Activated CD4-positive, alpha-beta T cell treated with anti-CD3 and anti-CD28 coated beads, Interleukin-2, amount 10 ng/mL, durations not matched to agents 24 days and 14 days (primary cell): Measurements from ENCODE around the gene EXOSC9. TPM values are rescaled to one million over a fixed set of nuclear protein-coding genes. Genes with fewer than 3 reads are reported as not detected.
A peak's percentile ranks its signal among the peaks of the same experiment; 100 is the strongest.

Experiments used
- DNase-seq: peaks from one replicate; pipeline ENCODE4 v3.0.0; 2022
- H3K27ac Mint-ChIP-seq: one replicate; pipeline ENCODE4 v1.8.0; 2022; ENCODE audit warnings: mild to moderate bottlenecking, mixed read lengths
- H3K27me3 Mint-ChIP-seq: one replicate; pipeline ENCODE4 v1.8.0; 2022; ENCODE audit warnings: mixed read lengths
- H3K36me3 Mint-ChIP-seq: one replicate; pipeline ENCODE4 v1.8.0; 2022; ENCODE audit warnings: low read depth, mild to moderate bottlenecking, mixed read lengths
- H3K4me1 Mint-ChIP-seq: one replicate; pipeline ENCODE4 v1.8.0; 2021; ENCODE audit warnings: mixed read lengths
- H3K4me3 Mint-ChIP-seq: one replicate; pipeline ENCODE4 v1.8.0; 2022; ENCODE audit warnings: mild to moderate bottlenecking, moderate library complexity, mixed read lengths
- H3K9me3 Mint-ChIP-seq: one replicate; pipeline ENCODE4 v1.8.0; 2021; ENCODE audit warnings: mixed read lengths
- intact Hi-C: fragments of 100-400 bp; cut with micrococcal nuclease; formaldehyde crosslinking; loops from one replicate; pipeline ENCODE4 v1.15.1; 2023
- total RNA-seq: library from RNA; stranded (reverse); gene quantifications from 2 replicates; pipeline ENCODE4 v1.2.3, GENCODE V29; 2022

EXOSC9 gene
- total RNA-seq, 1 donor from 2014 or later: 76.9 TPM

GRCh38 chr4:121822796-121823504 lies 21.8 kb downstream of the EXOSC9 start:
- intact Hi-C loops: loop anchor here (1.0 to 5.0 kb wide), 4 partner anchors 22 to 754 kb away; partner anchors contain the start of genes ANXA5, EXOSC9 and IL2
- no peaks in the 10 kb centered on the region for H3K9me3 Mint-ChIP-seq
- peaks cover 39% of the 10 kb centered on the region for H3K36me3 Mint-ChIP-seq
- peak overlapping the region; percentile 98 for H3K4me3 Mint-ChIP-seq
- peaks cover 36% of the 10 kb centered on the region for H3K4me1 Mint-ChIP-seq
- peak; percentile 88 for DNase-seq
- no peaks in the 10 kb centered on the region for H3K27me3 Mint-ChIP-seq
- H3K27ac Mint-ChIP-seq: peak overlapping the region; percentile 97

- DNase-seq: peak; percentile 99
- Mint-ChIP-seq H3K27me3 (no peaks in the 10 kb centered on the region), H3K4me1 (peaks cover 31% of the 10 kb centered on the region), H3K36me3 (peaks cover 32% of the 10 kb centered on the region), H3K4me3 (peak within 1 kb of the TSS; percentile 98), H3K27ac (peak within 1 kb of the TSS; percentile 97), H3K9me3 (no peaks in the 10 kb centered on the region)
- intact Hi-C loops: loop anchor here (1.0 to 5.0 kb wide), 6 partner anchors 22 to 754 kb away; partner anchors contain the start of genes ANXA5, BBS7, BLTP1 and EXOSC9
Observed at GRCh38 chr4:121823505-121824170, 22.5 kb downstream of the EXOSC9 start, which contains the start of gene CCNA2. CCNA2 (minus strand) TSS chr4:121823883; CDS start chr4:121823628, 255 bp downstream.

GRCh38 chr4:121824171-121824527 lies 23.0 kb downstream of the EXOSC9 start:
- intact Hi-C loops: loop anchor here (1.0 to 5.0 kb wide), 4 partner anchors 46 to 753 kb away; partner anchors contain the start of genes BBS7, BLTP1 and IL2
- DNase-seq: no peak
- Mint-ChIP-seq H3K9me3 (no peaks in the 10 kb centered on the region), H3K27ac (peak overlapping the region; percentile 97), H3K36me3 (peaks cover 27% of the 10 kb centered on the region), H3K4me1 (peaks cover 27% of the 10 kb centered on the region), H3K4me3 (peak overlapping the region; percentile 98), H3K27me3 (no peaks in the 10 kb centered on the region)

GRCh38 chr4:121824950-121825349 lies 23.8 kb downstream of the EXOSC9 start:
- peaks cover 25% of the 10 kb centered on the region for H3K4me1 Mint-ChIP-seq
- no peak for DNase-seq
- H3K9me3 Mint-ChIP-seq: no peaks in the 10 kb centered on the region
- intact Hi-C loops: loop anchor here (1.0 to 5.0 kb wide), 4 partner anchors 45 to 752 kb away; partner anchors contain the start of genes BBS7, BLTP1 and IL2
- H3K27ac Mint-ChIP-seq: no peak overlapping the region
- H3K27me3 Mint-ChIP-seq: no peaks in the 10 kb centered on the region
- H3K36me3 Mint-ChIP-seq: peaks cover 22% of the 10 kb centered on the region
- peak overlapping the region; percentile 28 for H3K4me3 Mint-ChIP-seq

- Mint-ChIP-seq H3K36me3 (peaks cover 8% of the 10 kb centered on the region), H3K4me1 (peaks cover 9% of the 10 kb centered on the region), H3K27me3 (no peaks in the 10 kb centered on the region), H3K4me3 (no peak overlapping the region), H3K27ac (no peak overlapping the region), H3K9me3 (no peaks in the 10 kb centered on the region)
- no peak for DNase-seq
- intact Hi-C loops: no loop called here
Observed at GRCh38 chr4:121827853-121828252, 26.7 kb downstream of the EXOSC9 start.

GRCh38 chr4:121829511-121829910 lies 28.4 kb downstream of the EXOSC9 start:
- DNase-seq: no peak
- no peak overlapping the region for H3K27ac Mint-ChIP-seq
- intact Hi-C loops: no loop called here
- peaks cover 4% of the 10 kb centered on the region for H3K4me1 Mint-ChIP-seq
- no peaks in the 10 kb centered on the region for H3K27me3 Mint-ChIP-seq
- H3K4me3 Mint-ChIP-seq: no peak overlapping the region
- no peaks in the 10 kb centered on the region for H3K9me3 Mint-ChIP-seq
- H3K36me3 Mint-ChIP-seq: peaks cover 8% of the 10 kb centered on the region

- Mint-ChIP-seq H3K36me3 (peaks cover 26% of the 10 kb centered on the region), H3K27ac (no peak overlapping the region), H3K27me3 (no peaks in the 10 kb centered on the region), H3K4me3 (no peak overlapping the region), H3K9me3 (no peaks in the 10 kb centered on the region), H3K4me1 (no peaks in the 10 kb centered on the region)
- DNase-seq: no peak
- intact Hi-C loops: no loop called here
Observed at GRCh38 chr4:121838136-121838535, 37.0 kb downstream of the EXOSC9 start.

GRCh38 chr4:121842862-121843261 lies 41.7 kb downstream of the EXOSC9 start:
- Mint-ChIP-seq H3K4me1 (no peaks in the 10 kb centered on the region), H3K36me3 (peaks cover 40% of the 10 kb centered on the region), H3K4me3 (no peak overlapping the region), H3K27ac (no peak overlapping the region), H3K27me3 (no peaks in the 10 kb centered on the region), H3K9me3 (no peaks in the 10 kb centered on the region)
- DNase-seq: no peak
- intact Hi-C loops: no loop called here

GRCh38 chr4:121846662-121847061 lies 45.5 kb downstream of the EXOSC9 start:
- Mint-ChIP-seq H3K4me1 (no peaks in the 10 kb centered on the region), H3K9me3 (no peaks in the 10 kb centered on the region), H3K36me3 (peaks cover 27% of the 10 kb centered on the region), H3K27ac (no peak overlapping the region), H3K27me3 (no peaks in the 10 kb centered on the region), H3K4me3 (no peak overlapping the region)
- no peak for DNase-seq
- intact Hi-C loops: no loop called here

- Mint-ChIP-seq H3K9me3 (no peaks in the 10 kb centered on the region), H3K4me1 (no peaks in the 10 kb centered on the region), H3K4me3 (no peak overlapping the region), H3K27ac (no peak overlapping the region), H3K27me3 (no peaks in the 10 kb centered on the region), H3K36me3 (peaks cover 15% of the 10 kb centered on the region)
- intact Hi-C loops: no loop called here
- DNase-seq: no peak
Observed at GRCh38 chr4:121851354-121851753, 50.2 kb downstream of the EXOSC9 start.

GRCh38 chr4:121860121-121860520 lies 59.0 kb downstream of the EXOSC9 start:
- no peaks in the 10 kb centered on the region for H3K27me3 Mint-ChIP-seq
- intact Hi-C loops: no loop called here
- H3K4me1 Mint-ChIP-seq: peaks cover 5% of the 10 kb centered on the region
- H3K9me3 Mint-ChIP-seq: no peaks in the 10 kb centered on the region
- no peak overlapping the region for H3K27ac Mint-ChIP-seq
- H3K36me3 Mint-ChIP-seq: peaks cover 17% of the 10 kb centered on the region
- no peak for DNase-seq
- no peak overlapping the region for H3K4me3 Mint-ChIP-seq

- H3K27ac Mint-ChIP-seq: no peak overlapping the region
- no peaks in the 10 kb centered on the region for H3K27me3 Mint-ChIP-seq
- H3K36me3 Mint-ChIP-seq: peaks cover 27% of the 10 kb centered on the region
- H3K4me3 Mint-ChIP-seq: no peak overlapping the region
- intact Hi-C loops: no loop called here
- DNase-seq: no peak
- H3K4me1 Mint-ChIP-seq: peaks cover 5% of the 10 kb centered on the region
- H3K9me3 Mint-ChIP-seq: peaks cover under 1% of the 10 kb centered on the region
Observed at GRCh38 chr4:121861426-121861825, 60.3 kb downstream of the EXOSC9 start.

- Mint-ChIP-seq H3K4me1 (peaks cover 8% of the 10 kb centered on the region), H3K4me3 (no peak overlapping the region), H3K36me3 (peaks cover 29% of the 10 kb centered on the region), H3K27me3 (no peaks in the 10 kb centered on the region), H3K9me3 (peaks cover 4% of the 10 kb centered on the region), H3K27ac (no peak overlapping the region)
- intact Hi-C loops: no loop called here
- DNase-seq: no peak
Observed at GRCh38 chr4:121863799-121864198, 62.7 kb downstream of the EXOSC9 start.
